ENCODE results near the gene TNFAIP8L1. TPM values are rescaled to one million over a fixed set of nuclear protein-coding genes. Genes with fewer than 3 reads are reported as not detected.

TNFAIP8L1 gene
- total and polyA plus RNA-seq, 2 experiments from 2014 or later: 13.6 to 14.3 TPM

DNA sequence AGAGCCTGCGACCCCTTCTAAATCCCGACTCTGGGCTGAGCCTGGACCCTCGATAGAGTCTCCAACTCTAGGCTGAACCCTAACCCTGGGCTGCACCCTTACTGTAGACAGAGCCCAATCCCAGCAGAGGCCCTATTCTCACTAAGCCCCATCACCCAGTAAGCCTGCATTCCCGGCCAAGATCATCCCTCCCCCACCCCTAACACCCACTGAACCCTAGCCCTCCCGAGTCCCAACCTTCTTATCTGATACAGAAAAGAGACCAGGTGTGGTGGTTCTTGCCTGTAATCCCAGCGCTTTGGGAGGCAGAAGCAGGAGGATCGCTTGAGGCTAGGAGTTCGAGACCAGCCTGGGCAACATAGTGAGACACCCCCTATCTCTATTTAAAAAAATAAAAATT lies 2.6 kb upstream of the TNFAIP8L1 start:
- WGBS (ENCODE audit: low lambda C conversion rate, missing lambda C conversion rate): 66% methylated on average over 8 of the region's 8 CpGs
- no peaks in the 10 kb centered on the region for H3K36me3 ChIP-seq (replicated peaks; ENCODE audit: insufficient read depth, low read depth)

DNA sequence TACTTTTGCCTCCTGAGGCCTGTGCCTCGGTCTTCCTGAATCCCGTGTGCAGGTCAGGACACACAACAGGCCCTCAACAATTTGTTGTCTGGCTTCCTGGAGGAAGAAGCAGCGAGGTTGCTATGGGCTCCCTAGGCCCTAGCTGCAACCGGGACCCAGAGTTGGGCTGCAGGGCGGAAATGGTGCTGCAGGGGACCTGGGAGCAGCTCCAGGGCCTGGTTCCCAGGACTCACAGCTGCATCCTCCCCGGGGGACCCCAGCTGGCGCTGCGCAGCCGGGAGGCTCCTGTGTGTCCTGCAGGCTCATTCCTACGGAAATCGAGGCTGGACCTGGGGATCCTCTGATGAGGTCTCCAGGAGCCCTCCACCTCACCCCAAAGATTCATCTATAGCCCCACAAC lies 999 bp upstream of the TNFAIP8L1 start:
- Histone ChIP-seq H3K9me2 (replicated peaks; ENCODE audit: insufficient read depth) (no peaks in the 10 kb centered on the region), H3K4me3 (no peak overlapping the region), H4K20me1 (ENCODE audit: insufficient read depth, poor library complexity, severe bottlenecking) (no peaks in the 10 kb centered on the region), H3K79me2 (peaks cover 20% of the 10 kb centered on the region), H3K36me3 (replicated peaks; ENCODE audit: insufficient read depth, low read depth) (no peaks in the 10 kb centered on the region), H2AFZ (no peak overlapping the region), H3K4me2 (peak overlapping the region; percentile 84), H3K4me1 (ENCODE audit: insufficient read depth) (peaks cover 18% of the 10 kb centered on the region), H3K27ac (no peak overlapping the region), H3K9me3 (ENCODE audit: low read depth) (no peaks in the 10 kb centered on the region), H3K27me3 (no peaks in the 10 kb centered on the region)
- TF ChIP-seq, protein P1, sequence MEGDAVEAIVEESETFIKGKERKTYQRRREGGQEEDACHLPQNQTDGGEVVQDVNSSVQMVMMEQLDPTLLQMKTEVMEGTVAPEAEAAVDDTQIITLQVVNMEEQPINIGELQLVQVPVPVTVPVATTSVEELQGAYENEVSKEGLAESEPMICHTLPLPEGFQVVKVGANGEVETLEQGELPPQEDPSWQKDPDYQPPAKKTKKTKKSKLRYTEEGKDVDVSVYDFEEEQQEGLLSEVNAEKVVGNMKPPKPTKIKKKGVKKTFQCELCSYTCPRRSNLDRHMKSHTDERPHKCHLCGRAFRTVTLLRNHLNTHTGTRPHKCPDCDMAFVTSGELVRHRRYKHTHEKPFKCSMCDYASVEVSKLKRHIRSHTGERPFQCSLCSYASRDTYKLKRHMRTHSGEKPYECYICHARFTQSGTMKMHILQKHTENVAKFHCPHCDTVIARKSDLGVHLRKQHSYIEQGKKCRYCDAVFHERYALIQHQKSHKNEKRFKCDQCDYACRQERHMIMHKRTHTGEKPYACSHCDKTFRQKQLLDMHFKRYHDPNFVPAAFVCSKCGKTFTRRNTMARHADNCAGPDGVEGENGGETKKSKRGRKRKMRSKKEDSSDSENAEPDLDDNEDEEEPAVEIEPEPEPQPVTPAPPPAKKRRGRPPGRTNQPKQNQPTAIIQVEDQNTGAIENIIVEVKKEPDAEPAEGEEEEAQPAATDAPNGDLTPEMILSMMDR (IDR thresholded peaks at IDR 0.05; ENCODE audit: poor library complexity): no peak
- no peak for TF ChIP-seq EZH2phosphoT487 (IDR thresholded peaks at IDR 0.05; ENCODE audit: low read depth, severe bottlenecking, unreplicated experiment)
- no peak for DNase-seq (ENCODE audit: low spot score)
- WGBS (ENCODE audit: low lambda C conversion rate, missing lambda C conversion rate): 91% methylated on average over 11 of the region's 11 CpGs

More for the DNA sequence above, 2.6 kb upstream of the TNFAIP8L1 start:
- H3K27ac ChIP-seq: no peak overlapping the region
- H3K4me2 ChIP-seq: peak overlapping the region; percentile 99
- no peaks in the 10 kb centered on the region for H3K27me3 ChIP-seq
- no peak overlapping the region for H3K4me3 ChIP-seq
- TF ChIP-seq EZH2 (IDR thresholded peaks at IDR 0.05; ENCODE audit: borderline replicate concordance): no peak
- TF ChIP-seq, protein P1 (IDR thresholded peaks at IDR 0.05; ENCODE audit: poor library complexity): no peak
- no peak for TF ChIP-seq EZH2phosphoT487 (IDR thresholded peaks at IDR 0.05; ENCODE audit: low read depth, severe bottlenecking, unreplicated experiment)
- H3K9me2 ChIP-seq (replicated peaks; ENCODE audit: insufficient read depth): no peaks in the 10 kb centered on the region
- H3K79me2 ChIP-seq: peaks cover 20% of the 10 kb centered on the region
- peak overlapping the region; percentile 97 for H2AFZ ChIP-seq
- H3K4me1 ChIP-seq (ENCODE audit: insufficient read depth): peaks cover 18% of the 10 kb centered on the region
- H4K20me1 ChIP-seq (ENCODE audit: insufficient read depth, poor library complexity, severe bottlenecking): no peaks in the 10 kb centered on the region
- no peak for DNase-seq (ENCODE audit: low spot score)
- no peaks in the 10 kb centered on the region for H3K9me3 ChIP-seq (ENCODE audit: low read depth)

DNA sequence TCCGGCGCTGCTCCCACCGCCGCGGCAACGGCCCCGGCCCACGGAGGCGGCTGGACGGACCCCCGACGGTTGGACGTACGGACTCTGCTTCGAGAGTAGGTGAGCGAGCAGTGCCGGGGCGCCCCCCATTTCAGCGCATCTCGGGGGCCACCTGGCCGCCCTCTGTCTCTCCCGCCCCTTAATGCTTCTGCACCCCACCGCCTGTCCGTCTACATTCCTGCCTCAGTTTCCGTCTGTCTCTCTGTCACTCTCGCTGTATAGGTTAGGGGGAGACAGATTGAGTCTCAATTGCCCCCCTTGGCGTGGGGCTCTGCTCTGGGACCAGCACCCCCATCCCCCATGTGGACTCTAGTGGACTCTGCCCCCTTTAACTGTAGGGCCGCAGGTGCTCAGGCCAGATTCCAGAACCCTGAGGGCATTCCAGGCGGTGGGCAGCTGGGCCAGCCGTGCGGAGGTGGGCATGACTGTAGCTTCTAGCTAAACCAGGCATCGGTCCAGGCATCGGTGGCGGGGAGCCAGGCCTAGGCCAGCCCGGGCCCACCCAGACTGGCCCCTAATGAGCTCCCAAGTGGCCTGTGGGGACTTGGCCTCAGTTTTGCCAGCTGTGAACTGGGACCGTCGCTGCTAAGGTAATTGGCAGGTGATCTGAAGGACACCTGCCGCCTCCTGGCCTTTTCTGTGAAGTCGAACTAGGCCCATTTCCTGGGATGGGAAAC lies 373 bp downstream of the TNFAIP8L1 start:
- Histone ChIP-seq H2AFZ (peak overlapping the region; percentile 66), H3K27me3 (no peaks in the 10 kb centered on the region)

More for the DNA sequence above, 373 bp downstream of the TNFAIP8L1 start:
- Histone ChIP-seq H4K20me1 (ENCODE audit: insufficient read depth, poor library complexity, severe bottlenecking) (no peaks in the 10 kb centered on the region), H3K9me2 (replicated peaks; ENCODE audit: insufficient read depth) (no peaks in the 10 kb centered on the region), H3K79me2 (peaks cover 20% of the 10 kb centered on the region), H3K9me3 (ENCODE audit: low read depth) (no peaks in the 10 kb centered on the region), H3K36me3 (replicated peaks; ENCODE audit: insufficient read depth, low read depth) (no peaks in the 10 kb centered on the region), H3K27ac (no peak overlapping the region), H3K4me1 (ENCODE audit: insufficient read depth) (peaks cover 18% of the 10 kb centered on the region), H3K4me2 (peak overlapping the region; percentile 87), H3K4me3 (peak overlapping the region; percentile 72)
- TF ChIP-seq EZH2 (IDR thresholded peaks at IDR 0.05; ENCODE audit: borderline replicate concordance): no peak
- TF ChIP-seq, protein P1 (IDR thresholded peaks at IDR 0.05; ENCODE audit: poor library complexity): no peak
- TF ChIP-seq EZH2phosphoT487 (IDR thresholded peaks at IDR 0.05; ENCODE audit: low read depth, severe bottlenecking, unreplicated experiment): no peak
- peak; percentile 47 for DNase-seq (ENCODE audit: low spot score)
- WGBS (ENCODE audit: low lambda C conversion rate, missing lambda C conversion rate): 40% methylated on average over 23 of the region's 39 CpGs

All from hepatocyte (in vitro differentiated cells).